Type B pancreatic cell (in vitro differentiated cells): ENCODE results near the gene PAPSS1. TPM values are rescaled to one million over a fixed set of nuclear protein-coding genes. Genes with fewer than 3 reads are reported as not detected.

Experiments
- DNase-seq: peaks from one replicate; pipeline ENCODE4 v3.0.0; 2021; ENCODE audit warnings: mixed read lengths; ENCODE audit not compliant: unreplicated experiment; ENCODE audit errors: extremely low spot score
- H3K27ac Mint-ChIP-seq: 2 replicates; pipeline ENCODE4 v1.8.0; 2021; ENCODE audit warnings: mild to moderate bottlenecking, mixed read lengths
- H3K27me3 Mint-ChIP-seq: 2 replicates; pipeline ENCODE4 v1.8.0; 2021; ENCODE audit warnings: mixed read lengths
- H3K36me3 Mint-ChIP-seq: 2 replicates; pipeline ENCODE4 v1.8.0; 2021; ENCODE audit warnings: mixed read lengths
- H3K4me1 Mint-ChIP-seq: one replicate; pipeline ENCODE4 v1.8.0; 2021; ENCODE audit warnings: mixed read lengths; ENCODE audit not compliant: unreplicated experiment
- H3K4me3 Mint-ChIP-seq: 2 replicates; pipeline ENCODE4 v1.8.0; 2021; ENCODE audit warnings: mild to moderate bottlenecking, mixed read lengths
- H3K9me3 Mint-ChIP-seq: 2 replicates; pipeline ENCODE4 v1.8.0; 2021; ENCODE audit warnings: mixed read lengths
- total RNA-seq: library from RNA; stranded (reverse); gene quantifications from 2 replicates; pipeline ENCODE4 v1.2.1, GENCODE V29; 2021; ENCODE audit warnings: low replicate concordance
- TF ChIP-seq, protein P1 (sequence below): fragments of 200-600 bp; sonication (generic); conservative IDR thresholded peaks from 2 replicates; pipeline ENCODE4 v1.5.0; 2021; ENCODE audit warnings: antibody characterized with exemption, mild to moderate bottlenecking

Gene PAPSS1
- total RNA-seq, 1 donor from 2014 or later = 82.0 TPM

DNA sequence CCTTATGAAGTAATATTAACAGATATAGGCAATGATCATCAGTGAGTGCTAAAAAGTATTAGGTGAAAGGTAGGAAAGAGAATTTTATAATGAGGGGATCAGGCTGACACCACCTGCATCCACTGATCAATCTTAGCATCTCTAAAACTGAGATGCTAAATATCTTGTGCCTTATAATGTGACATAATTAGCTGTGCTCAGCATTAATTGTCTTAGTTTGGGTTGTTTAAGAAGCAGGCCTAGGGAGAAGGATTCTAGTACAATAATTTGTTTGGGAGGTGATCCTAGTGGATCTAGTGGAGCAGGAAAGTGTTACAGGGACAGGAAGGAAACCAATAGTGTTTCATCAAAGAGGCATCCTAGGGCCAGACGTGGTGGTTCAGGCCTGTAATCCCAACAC lies 22.2 kb upstream of the PAPSS1 start:
- TF ChIP-seq, protein P1, sequence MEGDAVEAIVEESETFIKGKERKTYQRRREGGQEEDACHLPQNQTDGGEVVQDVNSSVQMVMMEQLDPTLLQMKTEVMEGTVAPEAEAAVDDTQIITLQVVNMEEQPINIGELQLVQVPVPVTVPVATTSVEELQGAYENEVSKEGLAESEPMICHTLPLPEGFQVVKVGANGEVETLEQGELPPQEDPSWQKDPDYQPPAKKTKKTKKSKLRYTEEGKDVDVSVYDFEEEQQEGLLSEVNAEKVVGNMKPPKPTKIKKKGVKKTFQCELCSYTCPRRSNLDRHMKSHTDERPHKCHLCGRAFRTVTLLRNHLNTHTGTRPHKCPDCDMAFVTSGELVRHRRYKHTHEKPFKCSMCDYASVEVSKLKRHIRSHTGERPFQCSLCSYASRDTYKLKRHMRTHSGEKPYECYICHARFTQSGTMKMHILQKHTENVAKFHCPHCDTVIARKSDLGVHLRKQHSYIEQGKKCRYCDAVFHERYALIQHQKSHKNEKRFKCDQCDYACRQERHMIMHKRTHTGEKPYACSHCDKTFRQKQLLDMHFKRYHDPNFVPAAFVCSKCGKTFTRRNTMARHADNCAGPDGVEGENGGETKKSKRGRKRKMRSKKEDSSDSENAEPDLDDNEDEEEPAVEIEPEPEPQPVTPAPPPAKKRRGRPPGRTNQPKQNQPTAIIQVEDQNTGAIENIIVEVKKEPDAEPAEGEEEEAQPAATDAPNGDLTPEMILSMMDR = no peak
- DNase-seq = no peak
- H3K9me3 Mint-ChIP-seq = no peaks in the 10 kb centered on the region
- H3K4me3 Mint-ChIP-seq = no peak overlapping the region
- H3K27ac Mint-ChIP-seq = no peak overlapping the region
- H3K4me1 Mint-ChIP-seq = peaks cover 14% of the 10 kb centered on the region
- no peaks in the 10 kb centered on the region for H3K36me3 Mint-ChIP-seq
- H3K27me3 Mint-ChIP-seq = no peaks in the 10 kb centered on the region

DNA sequence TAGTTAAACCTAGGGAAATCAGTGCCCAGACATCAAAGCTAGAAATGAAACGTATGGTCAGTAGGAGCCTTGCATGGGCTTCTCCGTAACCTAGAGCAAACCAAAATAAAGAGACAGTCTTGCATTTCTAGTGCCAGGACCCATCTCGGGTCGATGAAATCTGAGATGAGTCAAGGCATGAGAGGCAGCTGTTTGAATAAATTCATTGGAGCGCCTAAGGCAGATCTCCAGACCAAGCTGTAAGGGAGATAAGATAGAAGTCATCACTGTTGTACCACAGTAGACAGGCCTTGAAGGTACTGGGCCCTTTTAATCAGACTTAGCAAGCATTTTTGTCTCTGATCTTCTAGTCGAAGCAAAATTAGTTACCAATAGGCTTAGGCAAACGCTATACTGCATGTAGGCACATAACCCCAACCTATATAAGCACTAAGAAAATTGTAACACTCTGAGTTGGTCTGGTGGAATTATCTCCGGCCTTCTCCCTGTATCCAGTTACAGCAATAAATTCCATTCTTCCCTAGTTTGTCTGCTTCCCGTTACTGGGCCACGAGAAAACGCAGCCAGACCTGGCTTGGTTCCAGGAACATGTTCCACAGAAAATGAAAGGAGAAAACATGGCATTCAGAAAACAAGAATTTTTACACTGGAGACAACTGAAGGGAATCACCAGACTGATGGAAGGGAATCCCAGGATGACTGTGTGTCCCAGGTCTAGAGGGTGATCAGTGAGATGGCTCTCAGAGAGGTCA lies 21.1 kb upstream of the PAPSS1 start:
- Mint-ChIP-seq H3K27me3 (no peaks in the 10 kb centered on the region), H3K4me3 (no peak overlapping the region), H3K36me3 (no peaks in the 10 kb centered on the region), H3K9me3 (no peaks in the 10 kb centered on the region), H3K27ac (peak overlapping the region; percentile 41), H3K4me1 (peaks cover 15% of the 10 kb centered on the region)
- TF ChIP-seq, protein P1 = no peak
- DNase-seq = no peak

DNA sequence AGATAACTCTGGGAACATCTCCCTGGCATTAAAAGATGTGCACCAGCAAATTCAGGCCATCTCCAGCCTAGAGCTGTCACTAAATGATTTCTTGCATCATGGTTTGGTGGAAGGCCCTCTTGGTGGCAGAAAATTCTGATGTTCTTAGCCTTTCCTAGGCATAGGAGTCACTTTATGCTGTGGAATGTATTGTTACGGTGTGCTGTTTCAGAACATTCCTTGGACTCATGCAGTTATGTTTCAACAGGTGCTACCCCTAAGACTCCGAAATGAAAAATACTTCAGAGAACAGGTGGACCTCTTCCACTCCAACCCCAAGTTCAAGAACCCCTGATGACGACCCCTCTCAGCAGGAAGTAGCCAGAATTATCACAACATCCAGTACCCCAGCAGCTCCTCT lies 20.3 kb upstream of the PAPSS1 start:
- no peak overlapping the region for H3K27ac Mint-ChIP-seq
- TF ChIP-seq, protein P1 = peak; percentile 51
- no peaks in the 10 kb centered on the region for H3K27me3 Mint-ChIP-seq
- no peak for DNase-seq
- H3K36me3 Mint-ChIP-seq = no peaks in the 10 kb centered on the region
- H3K4me3 Mint-ChIP-seq = no peak overlapping the region
- H3K9me3 Mint-ChIP-seq = no peaks in the 10 kb centered on the region
- H3K4me1 Mint-ChIP-seq = peaks cover 22% of the 10 kb centered on the region

DNA sequence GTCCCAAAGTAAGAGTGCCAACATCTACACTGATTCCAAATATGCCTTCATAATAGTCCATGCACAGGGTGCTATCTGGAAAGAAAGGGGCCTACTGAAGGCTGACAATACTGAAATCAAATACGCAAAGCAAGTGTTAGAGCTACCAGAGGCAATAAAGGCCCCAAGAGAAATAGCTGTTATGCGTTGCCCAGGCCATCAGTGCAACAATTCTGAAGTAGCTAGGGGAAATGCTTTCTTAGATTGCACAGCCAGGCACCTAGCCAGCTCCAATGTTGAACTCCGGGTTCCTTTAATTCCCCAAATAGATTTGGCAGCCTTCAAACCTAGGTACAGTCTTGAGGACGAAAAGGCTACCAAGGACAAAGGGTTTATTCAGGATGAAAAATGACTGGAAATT lies 17.4 kb upstream of the PAPSS1 start:
- Mint-ChIP-seq H3K27me3 (no peaks in the 10 kb centered on the region), H3K9me3 (no peaks in the 10 kb centered on the region), H3K4me3 (no peak overlapping the region), H3K4me1 (peaks cover 43% of the 10 kb centered on the region), H3K27ac (no peak overlapping the region), H3K36me3 (no peaks in the 10 kb centered on the region)
- TF ChIP-seq, protein P1 = no peak
- no peak for DNase-seq

DNA sequence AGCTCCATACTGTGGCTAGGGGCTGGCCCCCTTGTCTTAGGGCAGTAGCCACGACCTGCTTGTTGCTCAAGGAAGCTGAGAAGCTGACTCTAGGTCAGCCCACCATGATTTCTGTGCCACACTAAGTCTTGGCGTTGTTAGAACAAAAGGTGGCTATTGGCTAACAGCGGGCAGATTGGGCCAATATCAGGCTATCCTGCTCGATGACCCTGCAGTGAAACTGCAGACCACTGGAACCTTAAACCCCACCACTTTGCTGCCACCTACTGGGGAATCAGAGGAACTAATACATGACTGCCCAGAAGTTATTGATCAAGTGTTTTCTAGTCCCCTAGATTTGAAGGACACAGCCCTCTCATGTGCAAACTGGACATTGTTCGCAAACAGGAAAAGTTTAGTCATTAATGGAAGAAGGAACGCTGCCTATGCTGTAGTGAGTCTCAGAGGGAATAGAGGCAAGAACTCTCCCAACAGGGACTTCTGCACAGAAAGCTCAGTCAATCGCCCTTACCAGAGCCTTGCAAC lies 17.0 kb upstream of the PAPSS1 start:
- TF ChIP-seq, protein P1 = peak; percentile 88
- peaks cover 1% of the 10 kb centered on the region for H3K27me3 Mint-ChIP-seq
- no peak overlapping the region for H3K4me3 Mint-ChIP-seq
- H3K4me1 Mint-ChIP-seq = peaks cover 43% of the 10 kb centered on the region
- DNase-seq = no peak
- H3K27ac Mint-ChIP-seq = no peak overlapping the region
- H3K9me3 Mint-ChIP-seq = no peaks in the 10 kb centered on the region
- no peaks in the 10 kb centered on the region for H3K36me3 Mint-ChIP-seq
